ENCODE results near the gene CAPN15. TPM values are rescaled to one million over a fixed set of nuclear protein-coding genes. Genes with fewer than 3 reads are reported as not detected.
A peak's percentile ranks its signal among the peaks of the same experiment; 100 is the strongest.

The CAPN15 gene
- total and polyA plus RNA-seq, 9 of the 15 experiments (the other 6 are each of a cell fraction or from before 2014, with no cell fraction given) = 0.62 to 111 (median 14.2) TPM

- TF ChIP-seq ZNF318 (IDR thresholded peaks at IDR 0.05; ENCODE audit: borderline replicate concordance in 1 of 2, low read depth in 1 of 2) (no peak), MYBL2 (IDR thresholded peaks at IDR 0.05; ENCODE audit: low read depth) (no peak), MYBL2 (CRISPR knock-in tag; IDR thresholded peaks at IDR 0.05; ENCODE audit: borderline replicate concordance) (no peak), HMGN3 (IDR thresholded peaks at IDR 0.05; ENCODE audit: borderline replicate concordance, extremely low read depth, insufficient read length, low read depth, low read length) (peak; percentile 71), RHOXF2B (CRISPR knock-in tag; conservative IDR thresholded peaks at IDR 0.05) (no peak), TRIM24 (IDR thresholded peaks at IDR 0.05) (peak; percentile 22 to 62; a peak in 2 of 4 replicates), HMG20B (CRISPR knock-in tag; IDR thresholded peaks at IDR 0.05) (no peak), CREB3L1 (IDR thresholded peaks at IDR 0.05; ENCODE audit: borderline replicate concordance, low read depth) (no peak; the same call in 1 of the 2 replicates), TEAD1 (CRISPR knock-in tag; IDR thresholded peaks at IDR 0.05) (peak in 1 of 2 experiments; percentile 70; a peak in 1 of 4 replicates), MEF2D (tag; conservative IDR thresholded peaks at IDR 0.05; ENCODE audit: low read depth) (no peak), ZFP1 (CRISPR knock-in tag; IDR thresholded peaks at IDR 0.05) (no peak), ZNF395 (CRISPR knock-in tag; IDR thresholded peaks at IDR 0.05) (no peak), COPS2 (conservative IDR thresholded peaks at IDR 0.05) (no peak), ZBTB1 (CRISPR knock-in tag; IDR thresholded peaks at IDR 0.05; ENCODE audit: borderline replicate concordance, low read depth) (no peak; the same call in 1 of the 2 replicates), ZNF589 (CRISPR knock-in tag; IDR thresholded peaks at IDR 0.05; ENCODE audit: low read depth) (no peak), RAD51 (IDR thresholded peaks at IDR 0.05; ENCODE audit: borderline replicate concordance, low read depth) (peak; percentile 45; the same call in 1 of the 2 replicates)
These were observed 51.4 kb downstream of the CAPN15 start (continued) for GRCh38 chr16:578870-579405.

Measured in K562 (cell line).